Fibroblast of upper back skin (primary cell): ENCODE results near the gene DYNLT1.
"Not testable (repeated sequence)": the region's sequence is repeated elsewhere in the genome, so short reads cannot be mapped to it uniquely, and the experiment has no call there.

Experiments used
- DNase-seq: peaks from one replicate; pipeline ENCODE4 v3.0.0-alpha.2; 2013

DYNLT1 gene

GRCh38 chr6:158662954-158663624 is 18.5 kb upstream of the DYNLT1 start:
- peak; percentile 75 for DNase-seq

- DNase-seq: no peak
These were observed 18.0 kb upstream of the DYNLT1 start for GRCh38 chr6:158662607-158662953.

- DNase-seq: no peak
These were observed 16.7 kb upstream of the DYNLT1 start for GRCh38 chr6:158661156-158661685.

- DNase-seq: no peak
These were observed 15.8 kb upstream of the DYNLT1 start for GRCh38 chr6:158660333-158660754.

GRCh38 chr6:158656986-158657385 is 12.4 kb upstream of the DYNLT1 start:
- DNase-seq: not testable (repeated sequence)

GRCh38 chr6:158655569-158656450 is 11.3 kb upstream of the DYNLT1 start:
- no peak for DNase-seq

GRCh38 chr6:158654960-158655489 is 10.5 kb upstream of the DYNLT1 start:
- DNase-seq: peak; percentile 80

GRCh38 chr6:158654498-158654897 is 10.0 kb upstream of the DYNLT1 start:
- DNase-seq: peak; percentile 89

- DNase-seq: no peak
These were observed 9.2 kb upstream of the DYNLT1 start for GRCh38 chr6:158653577-158654354.

- not testable (repeated sequence) for DNase-seq
These were observed 7.6 kb upstream of the DYNLT1 start for GRCh38 chr6:158651981-158652737.

- peak; percentile 81 for DNase-seq
These were observed 5.0 kb upstream of the DYNLT1 start, which contains the start of gene SYTL3 for GRCh38 chr6:158649289-158650143. SYTL3 (plus strand) TSS chr6:158650054; CDS start chr6:158663269, 13,215 bp downstream.

- peak; percentile 93 for DNase-seq
These were observed 4.2 kb upstream of the DYNLT1 start for GRCh38 chr6:158648682-158649131.

GRCh38 chr6:158647501-158647900 is 3.0 kb upstream of the DYNLT1 start:
- no peak for DNase-seq

GRCh38 chr6:158646023-158646910 is 1.7 kb upstream of the DYNLT1 start:
- DNase-seq: no peak

GRCh38 chr6:158645064-158646022 is 800 bp upstream of the DYNLT1 start:
- DNase-seq: no peak

- DNase-seq: no peak
These were observed 710 bp downstream of the DYNLT1 start for GRCh38 chr6:158643836-158644230.

- no peak for DNase-seq
These were observed 2.4 kb downstream of the DYNLT1 start for GRCh38 chr6:158642097-158642601.

- no peak for DNase-seq
These were observed 4.0 kb downstream of the DYNLT1 start for GRCh38 chr6:158640519-158640918.
